HG03135 (cell line): Measurements from ENCODE around the gene C15orf40.
"Not testable (repeated sequence)": the region's sequence is repeated elsewhere in the genome, so short reads cannot be mapped to it uniquely, and the experiment has no call there.

ENCODE experiments used
- ATAC-seq: cut with Tn5 transposase; IDR thresholded peaks from one replicate; pipeline ENCODE4 v1.9.1; 2021; ENCODE audit warnings: mild to moderate bottlenecking, moderate library complexity; ENCODE audit not compliant: unreplicated experiment

The C15orf40 gene

GRCh38 chr15:83011271-83012075 lies at the start of gene C15orf40:
Gene C15orf40 (minus strand): TSS chr15:83011639. CDS start chr15:83011607, 32 bp downstream.
- peak; percentile 86 for ATAC-seq

GRCh38 chr15:83057696-83058376 lies 46.4 kb upstream of the C15orf40 start:
- no peak for ATAC-seq

GRCh38 chr15:83057002-83057401 lies 45.6 kb upstream of the C15orf40 start:
- no peak for ATAC-seq

GRCh38 chr15:83053151-83053550 lies 41.7 kb upstream of the C15orf40 start:
- no peak for ATAC-seq

- no peak for ATAC-seq
Observed at GRCh38 chr15:83046558-83047127, 35.2 kb upstream of the C15orf40 start.

- no peak for ATAC-seq
Observed at GRCh38 chr15:83044156-83044555, 32.7 kb upstream of the C15orf40 start.

- no peak for ATAC-seq
Observed at GRCh38 chr15:83039206-83039605, 27.8 kb upstream of the C15orf40 start.

- ATAC-seq = no peak
Observed at GRCh38 chr15:83036253-83036652, 24.8 kb upstream of the C15orf40 start.

GRCh38 chr15:83031234-83031633 lies 19.8 kb upstream of the C15orf40 start:
- not testable (repeated sequence) for ATAC-seq

GRCh38 chr15:83030021-83030420 lies 18.6 kb upstream of the C15orf40 start:
- no peak for ATAC-seq

GRCh38 chr15:83018436-83018835 lies 7.0 kb upstream of the C15orf40 start:
- ATAC-seq = no peak

GRCh38 chr15:83016906-83017305 lies 5.5 kb upstream of the C15orf40 start:
- no peak for ATAC-seq

- ATAC-seq = no peak
Observed at GRCh38 chr15:83015361-83015760, 3.9 kb upstream of the C15orf40 start.

- no peak for ATAC-seq
Observed at GRCh38 chr15:83014205-83014653, 2.8 kb upstream of the C15orf40 start.

GRCh38 chr15:83012636-83013035 lies 1.2 kb upstream of the C15orf40 start:
- ATAC-seq = no peak

GRCh38 chr15:83012076-83012426 lies 612 bp upstream of the C15orf40 start:
- ATAC-seq = no peak

GRCh38 chr15:83010709-83011270 lies 649 bp downstream of the C15orf40 start:
- peak; percentile 55 for ATAC-seq

GRCh38 chr15:83000672-83001031 lies 10.8 kb downstream of the C15orf40 start:
- ATAC-seq = not testable (repeated sequence)

- ATAC-seq = peak; percentile 85
Observed at GRCh38 chr15:82999905-83000671, 11.4 kb downstream of the C15orf40 start.

GRCh38 chr15:82999426-82999825 lies 12.0 kb downstream of the C15orf40 start:
- no peak for ATAC-seq

GRCh38 chr15:82995938-82996337 lies 15.5 kb downstream of the C15orf40 start:
- no peak for ATAC-seq
